Ishikawa (cell line): ENCODE measurements around the gene ATP1B1.

Experiments used
- CEBPB ChIP-seq: IDR thresholded peaks from 2 replicates; pipeline ENCODE4 v1.6.1; 2012
- CREB1 ChIP-seq: IDR thresholded peaks from 2 replicates; pipeline ENCODE4 v1.6.1; 2012; ENCODE audit warnings: low read depth
- EGR1 ChIP-seq: IDR thresholded peaks from 2 replicates; pipeline ENCODE4 v1.6.1; 2012
- EP300 ChIP-seq: IDR thresholded peaks from 2 replicates; pipeline ENCODE4 v1.6.1; 2012; ENCODE audit warnings: borderline replicate concordance
- FOXM1 ChIP-seq: IDR thresholded peaks from 2 replicates; pipeline ENCODE4 v1.6.1; 2012; ENCODE audit warnings: low read depth, borderline replicate concordance
- NFIC ChIP-seq: IDR thresholded peaks from 2 replicates; pipeline ENCODE4 v1.6.1; 2012
- RAD21 ChIP-seq: IDR thresholded peaks from 2 replicates; pipeline ENCODE4 v1.6.1; 2012; ENCODE audit warnings: low read depth
- TAF1 ChIP-seq: IDR thresholded peaks from 2 replicates; pipeline ENCODE4 v1.6.1; 2012; ENCODE audit warnings: low read depth, mild to moderate bottlenecking
- TCF12 ChIP-seq: IDR thresholded peaks from 2 replicates; pipeline ENCODE4 v1.6.1; 2012; ENCODE audit warnings: low read depth
- TEAD4 ChIP-seq: IDR thresholded peaks from 2 replicates; pipeline ENCODE4 v1.6.1; 2012
- YY1 ChIP-seq: IDR thresholded peaks from 2 replicates; pipeline ENCODE4 v1.6.1; 2012; ENCODE audit warnings: low read depth
- ZBTB7A ChIP-seq: IDR thresholded peaks from 2 replicates; pipeline ENCODE4 v1.6.1; 2012; ENCODE audit warnings: low read depth
- TF ChIP-seq, protein P1 (sequence below): IDR thresholded peaks from 2 replicates; pipeline ENCODE4 v1.6.1; 2012
- TF ChIP-seq, protein P2 (sequence below): IDR thresholded peaks from 2 replicates; pipeline ENCODE4 v1.6.1; 2012; ENCODE audit warnings: low read depth, mild to moderate bottlenecking
- TF ChIP-seq, protein P3 (sequence below): IDR thresholded peaks from 2 replicates; pipeline ENCODE4 v1.6.1; 2012

ATP1B1 gene

DNA sequence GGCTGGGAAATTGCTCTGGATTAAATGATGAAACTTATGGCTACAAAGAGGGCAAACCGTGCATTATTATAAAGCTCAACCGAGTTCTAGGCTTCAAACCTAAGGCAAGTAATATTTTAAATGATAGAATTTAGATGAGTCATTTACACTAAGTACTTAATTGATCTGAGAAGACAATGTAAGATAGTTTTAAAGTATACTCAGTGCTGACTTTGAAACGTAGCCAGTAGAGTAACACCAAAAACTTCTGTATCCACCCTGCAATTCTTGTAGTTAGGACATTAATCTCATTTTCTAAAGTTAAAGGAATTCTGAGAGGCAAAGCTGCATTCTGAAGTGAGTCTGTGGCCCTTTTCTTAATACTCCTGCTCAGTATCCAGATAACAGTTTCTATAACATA, 20.8 kb downstream of the ATP1B1 start:
- TF ChIP-seq ZBTB7A (no peak), NFIC (no peak), TEAD4 (no peak), EGR1 (no peak), EP300 (no peak), CEBPB (no peak), CREB1 (no peak), TCF12 (no peak), RAD21 (no peak), FOXM1 (no peak), TAF1 (no peak), YY1 (no peak)
- TF ChIP-seq, protein P1, sequence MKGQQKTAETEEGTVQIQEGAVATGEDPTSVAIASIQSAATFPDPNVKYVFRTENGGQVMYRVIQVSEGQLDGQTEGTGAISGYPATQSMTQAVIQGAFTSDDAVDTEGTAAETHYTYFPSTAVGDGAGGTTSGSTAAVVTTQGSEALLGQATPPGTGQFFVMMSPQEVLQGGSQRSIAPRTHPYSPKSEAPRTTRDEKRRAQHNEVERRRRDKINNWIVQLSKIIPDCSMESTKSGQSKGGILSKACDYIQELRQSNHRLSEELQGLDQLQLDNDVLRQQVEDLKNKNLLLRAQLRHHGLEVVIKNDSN, result no peak
- TF ChIP-seq, protein P2, sequence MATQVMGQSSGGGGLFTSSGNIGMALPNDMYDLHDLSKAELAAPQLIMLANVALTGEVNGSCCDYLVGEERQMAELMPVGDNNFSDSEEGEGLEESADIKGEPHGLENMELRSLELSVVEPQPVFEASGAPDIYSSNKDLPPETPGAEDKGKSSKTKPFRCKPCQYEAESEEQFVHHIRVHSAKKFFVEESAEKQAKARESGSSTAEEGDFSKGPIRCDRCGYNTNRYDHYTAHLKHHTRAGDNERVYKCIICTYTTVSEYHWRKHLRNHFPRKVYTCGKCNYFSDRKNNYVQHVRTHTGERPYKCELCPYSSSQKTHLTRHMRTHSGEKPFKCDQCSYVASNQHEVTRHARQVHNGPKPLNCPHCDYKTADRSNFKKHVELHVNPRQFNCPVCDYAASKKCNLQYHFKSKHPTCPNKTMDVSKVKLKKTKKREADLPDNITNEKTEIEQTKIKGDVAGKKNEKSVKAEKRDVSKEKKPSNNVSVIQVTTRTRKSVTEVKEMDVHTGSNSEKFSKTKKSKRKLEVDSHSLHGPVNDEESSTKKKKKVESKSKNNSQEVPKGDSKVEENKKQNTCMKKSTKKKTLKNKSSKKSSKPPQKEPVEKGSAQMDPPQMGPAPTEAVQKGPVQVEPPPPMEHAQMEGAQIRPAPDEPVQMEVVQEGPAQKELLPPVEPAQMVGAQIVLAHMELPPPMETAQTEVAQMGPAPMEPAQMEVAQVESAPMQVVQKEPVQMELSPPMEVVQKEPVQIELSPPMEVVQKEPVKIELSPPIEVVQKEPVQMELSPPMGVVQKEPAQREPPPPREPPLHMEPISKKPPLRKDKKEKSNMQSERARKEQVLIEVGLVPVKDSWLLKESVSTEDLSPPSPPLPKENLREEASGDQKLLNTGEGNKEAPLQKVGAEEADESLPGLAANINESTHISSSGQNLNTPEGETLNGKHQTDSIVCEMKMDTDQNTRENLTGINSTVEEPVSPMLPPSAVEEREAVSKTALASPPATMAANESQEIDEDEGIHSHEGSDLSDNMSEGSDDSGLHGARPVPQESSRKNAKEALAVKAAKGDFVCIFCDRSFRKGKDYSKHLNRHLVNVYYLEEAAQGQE, result no peak
- TF ChIP-seq, protein P3, sequence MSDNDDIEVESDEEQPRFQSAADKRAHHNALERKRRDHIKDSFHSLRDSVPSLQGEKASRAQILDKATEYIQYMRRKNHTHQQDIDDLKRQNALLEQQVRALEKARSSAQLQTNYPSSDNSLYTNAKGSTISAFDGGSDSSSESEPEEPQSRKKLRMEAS, result no peak

DNA sequence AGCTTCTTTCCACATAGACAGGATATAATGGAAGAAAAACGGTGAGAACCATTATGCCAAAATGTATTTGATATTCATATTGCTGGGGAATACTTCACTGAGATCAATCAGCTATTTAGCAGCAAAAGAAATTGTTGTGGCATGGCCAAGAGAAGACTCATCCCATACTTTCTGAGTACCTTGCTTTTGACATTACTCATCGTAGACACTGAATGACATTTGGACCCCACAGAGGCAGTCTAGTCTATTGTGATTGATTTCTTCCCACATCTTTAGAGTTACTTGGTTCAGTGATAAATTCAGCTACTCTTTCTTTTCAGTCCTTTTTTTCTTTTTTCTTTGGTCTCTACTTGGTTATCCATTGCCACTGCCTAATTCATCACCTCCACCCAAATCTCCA, 22.1 kb downstream of the ATP1B1 start:
- TF ChIP-seq CEBPB, result no peak
- TF ChIP-seq, protein P2, result no peak
- TF ChIP-seq ZBTB7A, result no peak
- no peak for TF ChIP-seq EGR1
- TF ChIP-seq CREB1, result no peak
- no peak for TF ChIP-seq NFIC

DNA sequence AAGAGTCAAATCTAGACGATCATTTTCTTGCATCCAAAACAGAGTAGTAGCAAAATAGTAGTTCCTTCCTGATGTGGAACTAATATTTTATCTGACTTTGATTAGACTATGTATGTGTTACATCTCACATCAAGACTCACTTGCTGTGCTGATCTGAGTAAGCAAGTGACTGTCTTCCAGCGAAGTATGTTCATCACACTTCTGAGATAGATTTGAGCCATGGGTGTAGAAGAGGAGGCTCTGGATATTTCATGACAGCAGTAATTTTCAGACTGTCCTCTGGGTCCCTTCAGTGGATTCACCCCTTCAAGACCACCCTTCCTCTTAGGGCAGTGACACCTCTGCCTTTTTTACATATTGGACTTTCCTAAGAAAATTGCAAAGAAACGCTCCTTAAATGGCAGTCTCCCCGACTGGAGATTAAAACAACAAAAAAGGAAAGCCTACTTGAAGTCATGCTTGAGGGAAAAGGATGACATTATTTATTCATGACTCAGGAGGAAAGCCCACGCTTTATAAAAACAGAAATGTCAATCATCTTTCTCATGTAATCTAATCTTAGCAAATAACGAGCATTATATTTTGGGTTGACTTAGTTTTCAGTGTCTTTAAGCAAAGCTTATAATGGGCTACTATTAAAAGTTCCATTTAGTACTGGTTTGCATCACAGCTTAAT, 22.8 kb downstream of the ATP1B1 start:
- TF ChIP-seq CREB1 (no peak), ZBTB7A (no peak), RAD21 (no peak), YY1 (no peak), TAF1 (no peak)
- TF ChIP-seq, protein P2, result no peak

DNA sequence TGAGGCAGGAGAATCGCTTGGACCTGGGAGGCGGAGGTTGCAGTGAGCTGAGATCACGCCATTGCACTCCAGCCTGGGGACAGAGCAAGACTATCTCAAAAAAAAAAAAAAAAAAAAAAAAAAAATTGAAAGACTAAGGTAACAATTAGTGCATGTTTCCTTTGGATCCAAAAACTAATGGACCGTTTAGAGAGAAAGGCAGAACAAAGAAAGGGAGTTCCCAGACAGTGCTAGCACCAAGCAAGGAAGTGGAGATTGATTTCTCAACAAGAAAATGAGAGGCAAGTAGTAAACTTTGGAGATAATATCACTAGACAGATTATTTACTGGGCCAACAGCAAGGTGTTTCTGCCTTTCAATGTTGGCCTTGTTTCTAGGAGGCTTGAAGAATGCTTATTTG, 24.2 kb downstream of the ATP1B1 start:
- no peak for TF ChIP-seq FOXM1
- TF ChIP-seq EP300, result peak; percentile 68; the same call in 1 of the 2 replicates
- TF ChIP-seq TEAD4, result no peak
- peak; percentile 45; the same call in 1 of the 2 replicates for TF ChIP-seq TCF12
- peak; percentile 61 for TF ChIP-seq NFIC
- TF ChIP-seq, protein P3, result no peak
- TF ChIP-seq, protein P2, result no peak
- no peak for TF ChIP-seq RAD21
